GM19240 (cell line): Measurements from ENCODE around the gene MRPL38.
A peak's percentile ranks its signal among the peaks of the same experiment; 100 is the strongest.
"Not testable (repeated sequence)": the region's sequence is repeated elsewhere in the genome, so short reads cannot be mapped to it uniquely, and the experiment has no call there.

Experiments used
- DNase-seq: peaks from one replicate; pipeline ENCODE4 v3.0.0; 2011; ENCODE audit warnings: low spot score; ENCODE audit not compliant: insufficient read length

The MRPL38 gene

DNA sequence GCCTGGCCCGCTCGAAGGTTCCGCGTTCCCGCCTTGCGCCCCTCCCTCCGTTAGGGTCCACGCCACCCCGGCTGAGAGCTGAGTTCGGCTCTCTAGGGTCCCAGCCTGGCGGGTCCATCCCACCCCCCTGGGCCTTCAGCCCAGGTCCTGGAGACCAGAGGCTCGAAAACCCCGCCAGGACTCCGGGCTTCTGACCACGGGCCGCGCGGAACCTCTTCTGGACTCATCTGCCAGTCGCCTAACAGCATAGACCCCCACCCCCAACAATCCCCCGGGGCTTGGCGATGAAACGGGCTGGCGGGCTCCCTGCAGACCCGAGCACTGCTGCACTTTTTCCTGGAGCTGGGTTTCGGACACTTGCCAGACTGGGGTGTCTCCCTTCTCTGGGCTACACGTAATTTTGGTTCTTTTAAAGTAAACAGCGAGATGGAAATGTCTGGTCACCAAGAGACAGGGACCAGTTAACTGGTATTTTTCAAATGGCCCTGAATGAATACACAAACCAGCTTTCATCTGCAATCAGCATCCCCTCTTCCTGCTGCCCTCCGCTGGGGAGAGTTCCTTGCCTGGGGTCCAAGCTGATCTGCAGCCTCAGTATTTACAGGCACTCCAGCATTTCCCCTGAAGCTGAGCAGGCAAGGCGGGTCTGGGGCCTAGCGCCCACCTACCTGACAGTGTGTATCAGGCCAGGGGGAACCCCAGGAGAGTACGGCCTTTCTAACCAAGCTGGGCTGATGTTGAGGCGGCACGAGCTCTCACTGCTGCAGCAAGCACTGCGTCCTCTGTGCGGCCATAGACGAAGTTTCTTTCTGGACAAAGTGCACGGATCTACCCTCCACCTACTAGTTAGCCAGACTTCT, 7.3 kb downstream of the MRPL38 start:
- DNase-seq = no peak

DNA sequence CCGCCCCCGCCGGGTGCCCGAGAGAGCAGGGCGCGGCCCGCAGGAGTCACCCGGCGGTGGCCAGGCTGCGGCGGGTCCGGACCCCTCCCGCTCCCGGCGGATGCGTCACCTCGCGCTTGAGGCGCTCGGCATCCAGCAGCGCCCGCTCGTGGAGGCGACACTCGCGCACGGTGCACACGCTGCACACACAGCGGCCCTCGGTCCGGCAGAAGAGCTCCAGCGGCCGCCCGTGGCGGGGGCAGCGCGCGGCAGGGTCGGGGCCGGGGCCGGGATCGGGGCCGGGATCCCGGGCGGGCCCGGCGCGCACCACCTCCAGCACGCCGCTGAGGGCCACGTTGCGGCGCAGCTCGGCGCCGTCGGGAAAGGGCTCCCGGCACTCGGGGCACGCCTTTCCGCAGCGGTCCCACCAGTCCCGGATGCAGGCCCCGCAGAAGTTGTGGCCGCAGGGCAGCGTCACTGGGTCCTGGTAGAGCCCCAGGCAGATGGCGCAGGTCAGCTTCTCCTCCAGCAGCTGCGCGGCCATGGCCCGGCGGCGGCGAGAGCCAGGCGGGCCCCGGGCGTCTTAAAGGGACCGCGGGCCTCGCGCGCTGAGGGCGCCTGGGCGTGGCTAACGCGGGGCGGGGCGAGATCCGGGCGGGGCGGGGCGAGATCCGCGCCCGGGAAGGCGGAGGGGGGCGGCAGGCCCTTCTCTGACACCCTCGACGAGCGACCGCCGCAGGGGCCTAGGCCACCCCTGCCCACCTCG, 8.1 kb downstream of the MRPL38 start, which contains the start of gene TRIM65:
Gene TRIM65, minus strand, starts transcription at position 537 of the 745 bp plus-strand sequence. Its CDS starts 14 bp downstream, at position 523.
- DNase-seq = peak; percentile 71

DNA sequence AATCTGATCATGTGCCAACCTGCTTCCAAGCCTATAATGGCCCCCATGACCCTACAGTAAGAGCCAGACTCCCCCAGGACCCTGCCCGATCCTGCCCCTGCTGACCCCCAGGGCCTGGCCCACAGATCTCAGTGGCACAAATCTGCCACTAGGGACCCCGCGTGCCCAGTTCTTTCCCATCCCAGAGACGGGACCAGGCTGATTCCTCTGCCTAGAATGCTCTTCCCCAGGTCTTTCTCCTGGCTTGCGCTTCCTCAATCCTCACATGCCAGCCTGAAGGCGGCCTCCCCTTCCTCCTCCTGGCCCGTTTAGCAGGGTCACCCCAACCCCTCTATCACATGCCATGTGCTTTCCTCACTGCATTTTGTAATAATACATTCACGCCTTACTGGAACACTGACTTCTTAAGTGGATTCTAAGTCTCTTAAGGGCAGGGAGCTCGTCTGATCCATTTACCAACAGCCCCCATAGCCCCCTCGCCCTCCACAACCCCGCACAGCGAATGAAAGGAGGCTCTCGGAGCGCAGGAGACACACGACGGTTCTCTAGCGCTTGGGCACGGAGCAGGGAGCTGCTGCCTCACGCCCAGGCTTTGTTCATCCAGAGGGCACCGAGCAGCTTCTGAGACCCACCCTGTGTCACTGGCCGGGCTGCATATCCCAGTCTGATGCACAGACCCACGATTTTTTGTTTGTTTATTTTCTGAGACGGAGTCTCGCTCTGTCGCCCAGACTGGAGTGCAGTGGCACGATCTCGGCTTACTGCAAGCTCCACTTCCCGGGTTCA, 9.1 kb downstream of the MRPL38 start:
- no peak for DNase-seq

DNA sequence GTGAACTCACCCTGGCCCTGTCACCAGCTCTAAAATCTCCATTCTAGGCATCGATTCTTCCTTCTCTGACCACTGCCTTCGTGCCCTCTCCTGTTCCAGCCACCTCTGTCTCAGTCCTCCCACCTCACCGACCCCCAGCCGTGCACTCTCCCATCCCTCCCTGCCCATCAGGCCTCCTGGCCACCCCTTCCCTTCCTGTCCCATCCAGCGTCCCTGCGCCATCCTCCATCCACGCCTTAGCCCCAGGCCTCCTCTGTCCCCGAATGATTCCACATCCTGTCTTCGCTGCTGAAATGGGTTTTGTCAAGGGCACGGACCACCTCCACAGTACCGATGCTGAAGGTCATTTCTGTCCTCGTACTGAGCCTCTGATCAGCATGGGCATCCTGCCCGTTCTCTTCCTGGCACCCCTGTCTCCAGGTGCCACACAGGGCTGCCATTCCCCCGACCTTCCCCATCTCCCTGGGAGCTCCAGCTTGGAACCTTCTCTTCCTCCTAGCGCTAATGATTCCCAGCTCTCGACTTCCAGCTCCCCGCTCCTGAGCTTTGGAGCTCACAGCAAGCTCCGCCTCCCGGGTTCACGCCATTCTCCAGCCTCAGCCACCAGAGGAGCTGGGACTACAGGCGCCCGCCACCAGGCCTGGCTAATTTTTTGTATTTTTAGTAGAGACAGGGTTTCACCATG, 10.5 kb downstream of the MRPL38 start:
- no peak for DNase-seq

DNA sequence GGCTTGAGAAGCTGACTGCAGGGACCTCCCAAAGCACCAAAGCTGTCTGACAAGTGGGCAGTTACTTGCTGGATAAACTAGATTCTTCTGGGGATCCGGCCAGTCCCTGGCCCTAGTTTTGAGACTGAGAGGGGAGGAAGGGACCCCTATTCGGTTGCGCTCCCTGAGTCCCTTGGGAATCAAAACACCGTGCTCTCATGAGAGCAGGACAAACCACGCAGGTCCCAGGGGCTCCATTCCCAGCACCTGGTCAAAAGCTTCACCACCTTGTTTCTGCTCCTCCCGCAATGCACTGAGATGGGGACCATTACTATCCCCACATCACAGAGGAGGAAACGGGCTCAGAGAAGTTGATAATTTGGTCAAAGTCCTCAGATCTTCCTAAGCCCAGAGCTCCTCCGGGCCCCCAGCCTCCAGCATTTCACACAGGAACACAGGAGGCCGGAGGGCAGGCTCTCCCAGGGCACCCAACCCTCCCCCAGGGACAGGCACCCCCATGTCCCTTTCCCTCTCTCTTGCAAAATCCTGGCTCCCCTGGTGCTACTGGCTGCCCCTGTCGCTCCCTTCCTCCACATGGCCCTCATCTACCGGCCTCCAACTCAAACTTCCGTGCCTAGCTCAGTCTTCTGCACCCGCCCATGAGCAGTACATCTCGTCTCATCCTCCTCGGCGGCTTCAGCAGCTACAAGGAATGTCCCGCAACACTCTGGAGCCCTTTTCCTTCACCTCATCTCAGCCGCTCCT, 11.2 kb downstream of the MRPL38 start:
- no peak for DNase-seq

DNA sequence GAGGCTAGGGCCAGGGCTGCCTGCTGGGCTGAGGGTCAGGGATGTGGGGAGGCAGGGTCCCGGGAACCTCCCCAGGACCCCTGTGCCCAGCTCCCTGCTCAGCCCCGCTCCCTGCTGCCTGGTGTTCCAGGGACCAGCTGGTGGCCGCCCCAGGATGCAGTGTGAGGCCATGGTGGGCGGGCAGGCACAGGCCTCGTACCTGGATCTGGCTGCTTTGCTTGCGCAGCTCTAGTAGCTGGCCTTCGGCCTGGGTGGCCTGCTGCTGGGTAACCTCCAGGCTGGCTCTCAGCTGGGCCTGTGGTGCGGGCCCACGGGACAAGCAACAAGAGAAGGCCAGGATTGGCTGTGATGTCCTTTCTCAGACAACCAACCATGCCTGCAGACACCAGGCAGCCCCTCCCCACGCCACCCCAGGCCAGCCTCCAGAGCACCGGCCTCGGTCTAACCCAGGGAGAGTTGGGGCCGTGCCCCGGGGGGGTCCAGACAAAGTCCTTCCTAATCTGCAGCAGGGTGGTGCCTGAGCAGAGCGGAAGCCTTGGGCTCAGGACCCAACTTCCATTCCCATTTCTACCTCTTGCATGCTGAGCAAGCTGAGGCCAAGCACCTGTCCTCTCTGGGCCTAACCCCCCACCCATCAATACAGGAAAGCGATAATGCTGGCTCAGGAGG, 12.0 kb downstream of the MRPL38 start:
- DNase-seq = no peak

DNA sequence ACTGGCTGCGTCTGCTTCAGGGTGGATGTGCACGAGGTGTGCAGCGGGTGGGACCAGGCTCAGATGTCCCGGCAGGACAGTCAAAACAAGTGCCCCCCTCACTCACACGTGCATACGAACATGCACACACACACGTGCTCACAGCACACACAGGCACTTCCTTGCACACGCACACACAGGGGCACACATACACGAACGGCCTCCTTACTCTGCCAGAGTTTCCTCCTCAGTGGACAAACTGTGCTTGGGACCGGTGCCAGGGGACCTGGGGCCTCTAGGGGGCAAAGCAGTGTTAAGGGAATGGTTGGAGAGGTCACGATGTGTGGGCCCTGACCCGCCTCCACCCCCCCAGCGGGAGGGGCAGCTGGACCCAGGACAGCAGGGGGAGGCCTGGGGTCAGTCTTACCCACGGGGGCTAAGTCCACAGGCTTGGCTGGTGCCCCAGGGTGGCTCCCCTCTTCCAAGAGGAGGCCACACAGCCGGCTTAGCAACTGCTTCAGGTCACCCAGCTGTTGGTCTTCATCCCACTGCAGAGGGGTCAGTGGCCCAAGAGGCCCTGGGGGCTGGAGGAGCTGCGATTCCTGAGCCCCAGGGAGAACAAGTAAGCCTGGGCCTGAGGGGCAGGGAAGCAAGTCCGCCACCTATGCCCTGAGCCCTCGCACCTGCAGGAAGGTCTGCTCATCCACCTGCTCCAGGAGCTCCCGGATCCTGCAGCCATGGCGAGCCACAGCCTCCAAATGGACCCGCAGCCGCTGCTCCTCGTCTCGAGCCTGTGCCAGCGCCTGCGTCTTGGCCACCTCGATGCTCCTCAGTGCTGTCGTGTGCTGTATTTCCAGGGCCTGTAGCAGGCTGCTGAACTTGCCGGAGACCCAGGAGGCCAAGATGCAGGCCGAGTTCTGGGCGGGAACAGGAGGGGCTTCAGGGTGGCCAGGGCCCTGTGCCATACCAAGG, 12.8 kb downstream of the MRPL38 start:
- DNase-seq = no peak

DNA sequence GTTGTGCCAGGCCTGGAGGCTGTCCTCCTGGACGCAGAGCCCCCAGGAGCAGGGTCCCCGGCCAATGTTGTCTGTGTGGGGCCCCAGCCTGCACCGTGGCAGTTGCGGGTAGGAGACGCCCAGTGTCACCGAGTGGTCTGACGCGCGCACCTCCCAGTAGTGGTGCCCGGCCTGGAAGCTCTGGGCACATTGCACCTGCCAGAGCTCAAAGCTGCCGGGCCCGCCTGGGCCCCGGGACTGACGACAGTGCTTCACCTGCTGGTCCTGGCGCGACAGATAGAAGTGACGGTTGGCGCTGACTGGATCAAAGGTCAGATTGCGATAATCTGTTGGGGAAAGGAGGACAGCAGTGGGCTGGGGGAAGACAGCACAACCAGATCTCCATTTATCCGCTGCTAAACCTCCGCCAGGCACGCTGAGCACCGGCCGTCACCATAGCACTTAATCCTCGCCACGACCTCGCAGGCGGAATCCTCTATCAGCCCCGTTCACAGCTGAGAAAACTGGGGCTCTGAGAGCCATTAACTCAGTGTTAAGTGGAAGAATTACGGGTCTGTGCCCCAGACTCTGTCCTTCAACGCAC, 13.6 kb downstream of the MRPL38 start:
- no peak for DNase-seq

DNA sequence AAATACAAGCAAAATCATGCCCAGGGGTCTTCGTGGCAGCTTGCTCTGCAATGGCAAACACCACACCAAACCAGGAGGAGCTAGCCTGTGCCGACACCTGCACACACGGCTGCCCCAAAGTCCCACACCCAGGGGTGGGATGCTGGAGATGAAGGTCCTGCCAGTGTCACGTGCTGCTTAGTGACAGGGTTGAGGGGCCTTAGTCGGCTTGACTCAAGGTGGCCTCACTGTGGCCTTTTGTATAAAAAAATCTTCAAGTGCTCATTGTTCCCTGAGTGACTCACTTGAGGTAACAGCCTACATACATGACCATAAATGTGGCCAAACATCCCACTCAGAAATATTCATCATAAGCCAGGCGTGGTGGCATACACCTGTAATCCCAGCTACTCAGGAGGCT, 15.2 kb downstream of the MRPL38 start:
- no peak for DNase-seq

DNA sequence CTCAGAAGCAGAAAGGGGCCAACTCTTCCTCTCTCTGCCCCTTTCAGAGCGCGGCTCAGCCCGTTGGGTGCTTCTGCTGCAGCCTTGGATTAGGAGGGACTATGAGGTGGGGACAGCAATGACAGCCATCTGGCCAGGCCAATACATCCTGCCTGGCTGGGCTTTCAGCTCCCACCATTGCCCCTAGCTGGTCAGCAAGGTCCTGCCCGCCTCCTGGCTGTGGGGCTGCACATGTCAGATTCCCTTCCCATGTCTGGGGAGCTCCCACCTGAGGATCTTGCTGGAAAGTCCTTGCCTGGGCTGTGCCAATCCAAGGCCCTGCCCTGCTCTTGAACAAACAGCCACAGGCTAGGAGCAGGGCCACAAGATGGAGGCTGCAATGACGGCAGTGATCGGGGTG, 16.2 kb downstream of the MRPL38 start:
- no peak for DNase-seq

DNA sequence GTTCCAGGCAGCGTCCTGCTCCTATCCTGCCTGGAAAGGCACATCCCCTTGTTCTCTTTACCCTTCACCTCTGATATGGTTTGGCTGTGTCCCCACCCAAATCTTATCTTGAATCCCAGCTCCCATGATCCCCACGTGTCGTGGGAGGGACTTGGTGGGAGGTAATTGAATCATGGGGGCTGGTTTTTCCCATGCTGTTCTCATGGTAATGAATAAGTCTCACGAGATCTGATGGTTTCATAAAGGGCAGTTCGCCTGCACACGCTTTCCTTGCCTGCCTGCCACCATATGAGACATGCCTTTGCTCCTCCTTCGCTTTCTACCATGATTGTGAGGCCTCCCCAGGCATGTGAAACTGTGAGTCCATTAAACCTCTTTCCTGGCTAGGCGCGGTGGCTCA, 18.8 kb downstream of the MRPL38 start:
- DNase-seq = not testable (repeated sequence)

DNA sequence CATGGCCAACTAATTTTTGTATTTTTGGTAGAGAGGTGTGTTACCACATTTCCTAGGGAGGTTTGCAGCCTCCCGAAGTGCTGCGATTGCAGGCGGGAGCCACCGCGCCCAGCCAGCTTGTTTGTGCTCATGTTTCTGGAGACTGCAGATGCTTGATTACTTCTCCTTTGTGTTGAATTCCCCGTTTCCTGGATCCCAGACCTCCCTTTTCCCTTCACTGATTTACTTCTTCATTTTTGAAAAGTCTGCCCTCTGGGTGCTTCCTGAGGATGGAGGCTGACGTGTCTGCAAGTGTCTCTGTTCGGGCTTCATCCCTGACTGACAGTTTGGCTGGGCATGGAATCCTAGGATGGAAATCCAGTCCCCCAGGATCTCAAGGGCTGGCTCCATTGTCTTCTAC, 19.3 kb downstream of the MRPL38 start:
- DNase-seq = no peak

DNA sequence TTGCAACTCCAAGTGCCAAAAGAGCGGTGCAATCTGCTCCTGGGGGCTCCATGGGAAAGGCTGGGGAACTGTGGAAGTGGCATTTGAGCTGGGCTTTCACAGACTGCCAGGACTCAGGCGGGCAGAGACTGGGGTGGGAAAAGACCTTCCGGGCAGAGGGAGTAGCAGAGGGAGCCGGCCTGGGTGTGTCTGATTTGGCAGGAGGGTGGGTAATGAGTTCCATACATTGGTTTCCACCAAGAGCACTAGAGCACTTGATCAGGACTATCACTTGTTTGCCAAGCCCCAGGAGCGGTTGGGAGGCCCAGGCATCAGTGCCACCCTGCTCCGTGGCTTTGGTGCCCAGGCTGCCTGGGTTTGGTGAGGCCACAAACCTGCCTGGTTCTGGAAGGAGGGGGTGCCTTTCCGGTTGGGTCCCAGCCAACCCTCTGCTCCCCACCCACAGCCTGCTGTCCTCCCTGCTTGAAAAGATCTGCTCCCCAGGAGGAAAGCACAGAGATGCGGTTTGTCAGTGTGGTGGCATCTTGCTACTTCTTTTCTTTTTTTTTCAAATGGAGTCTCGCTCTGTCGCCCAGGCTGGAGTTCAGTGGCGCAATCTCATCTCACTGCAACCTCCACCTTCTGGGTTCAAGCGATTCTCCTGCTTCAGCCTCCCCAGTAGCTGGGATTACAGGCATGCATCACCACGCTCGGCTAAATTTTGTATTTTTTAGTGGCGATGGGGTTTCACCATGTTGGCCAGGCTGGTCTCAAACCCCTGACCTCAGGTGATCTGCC, 22.8 kb downstream of the MRPL38 start:
- no peak for DNase-seq

DNA sequence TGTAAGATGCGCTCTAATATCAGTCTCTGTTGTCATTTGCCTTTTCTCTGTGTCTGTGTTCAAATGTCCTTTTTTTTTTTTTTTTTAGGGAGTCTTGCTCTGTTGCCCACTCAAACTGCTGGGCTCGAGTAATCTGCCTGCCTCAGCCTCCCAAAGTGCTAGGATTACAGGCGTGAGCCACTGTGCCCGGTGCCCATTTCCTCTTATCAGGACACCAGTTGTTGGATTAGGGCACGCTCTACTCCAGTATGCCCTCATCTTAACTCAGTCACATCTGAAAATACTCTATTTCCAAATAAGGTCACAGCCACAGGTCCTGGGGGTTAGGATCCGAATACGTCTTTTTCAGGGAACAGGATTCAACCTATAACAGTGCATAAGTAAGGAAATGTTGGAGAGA, 24.4 kb downstream of the MRPL38 start:
- no peak for DNase-seq

DNA sequence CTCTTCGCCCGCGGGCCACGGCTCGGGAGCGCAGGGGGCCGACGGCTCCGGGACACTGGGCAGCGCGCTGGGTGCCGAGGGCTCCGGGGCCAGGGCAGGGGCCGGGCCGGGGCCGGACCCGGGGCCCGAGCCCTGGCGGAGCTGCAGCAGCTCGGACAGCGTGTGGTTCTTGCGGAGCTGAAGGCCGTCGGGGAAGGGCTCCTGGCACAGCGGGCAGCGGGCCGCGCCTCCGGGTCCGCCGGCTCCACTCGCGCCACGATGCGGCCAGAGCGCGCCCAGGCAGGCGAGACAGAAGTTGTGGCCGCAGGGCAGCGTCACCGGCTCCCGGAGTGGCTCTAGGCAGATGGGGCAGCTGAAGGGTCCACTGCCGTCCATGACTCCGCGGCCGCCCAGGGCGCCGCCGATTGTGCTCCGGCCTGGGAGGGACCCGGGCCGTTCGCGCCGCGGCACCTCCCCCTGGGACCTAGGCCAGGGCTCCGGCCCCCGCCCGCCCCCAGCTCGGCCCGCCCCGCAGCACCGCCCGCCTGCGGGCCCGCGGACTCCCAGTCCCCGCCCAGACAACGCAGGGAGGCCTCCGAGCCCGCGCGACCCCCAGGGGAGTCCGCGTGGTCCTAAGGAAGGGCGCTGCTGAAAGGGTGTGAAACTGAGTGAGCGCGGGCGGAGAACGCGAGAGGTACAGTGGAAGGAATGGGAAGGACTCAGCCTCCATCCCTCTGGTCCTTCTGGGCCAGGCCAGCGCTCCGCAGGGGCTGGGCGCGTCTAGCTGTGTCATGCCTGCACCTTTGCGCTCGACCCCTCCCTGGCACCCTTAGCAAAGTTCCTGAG, 26.3 kb downstream of the MRPL38 start, which contains the start of gene TRIM47:
Gene TRIM47, minus strand, starts transcription at position 408 of the 825 bp plus-strand sequence. Its CDS starts 33 bp downstream, at position 375.
- DNase-seq = no peak

DNA sequence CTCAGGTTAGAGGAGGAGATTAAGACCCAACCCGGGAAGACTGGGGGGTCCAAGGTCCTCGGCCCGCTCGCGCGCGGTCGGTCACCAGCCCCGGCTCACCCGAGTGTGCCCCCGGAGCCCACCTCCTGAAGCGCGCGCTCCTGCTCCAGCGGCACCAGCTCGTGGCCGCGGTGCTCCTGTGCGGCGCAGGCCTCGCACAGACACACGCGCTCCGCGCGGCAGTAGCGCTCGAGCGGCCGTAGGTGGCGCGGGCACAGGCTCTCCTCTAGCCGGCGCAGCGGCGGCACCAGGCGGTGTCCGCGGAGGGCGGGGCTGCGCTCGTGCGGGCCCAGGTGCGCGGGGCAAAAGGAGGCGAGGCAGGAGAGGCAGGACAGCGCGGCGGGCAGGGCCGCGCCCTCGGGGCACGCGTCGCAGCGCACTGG, 26.9 kb downstream of the MRPL38 start:
- DNase-seq = peak; percentile 63
